BE2C (cell line): ENCODE measurements around the gene MTOR.

ENCODE experiments used
- DNase-seq: peaks from one replicate; pipeline ENCODE4 v3.0.0-alpha.2; 2020
- H3K27me3 ChIP-seq: fragments of 250-450 bp; sonication (Bioruptor Pico); 2 replicates; pipeline ENCODE4 v1.5.1; 2020; ENCODE audit warnings: mild to moderate bottlenecking
- H3K36me3 ChIP-seq: fragments of 250-450 bp; sonication (Bioruptor Pico); 2 replicates; pipeline ENCODE4 v1.5.1; 2020; ENCODE audit warnings: mild to moderate bottlenecking
- H3K4me1 ChIP-seq: fragments of 250-450 bp; sonication (Bioruptor Pico); 2 replicates; pipeline ENCODE4 v1.5.1; 2020
- H3K4me3 ChIP-seq: 2 replicates; pipeline ENCODE4 v1.5.1; 2011; ENCODE audit warnings: low read depth, low read length
- H3K9me3 ChIP-seq: fragments of 250-450 bp; sonication (Bioruptor Pico); 2 replicates; pipeline ENCODE4 v1.5.1; 2020
- CTCF ChIP-seq: IDR thresholded peaks from 2 replicates; pipeline ENCODE4 v1.5.1; 2012; ENCODE audit warnings: mild to moderate bottlenecking, low read depth, low read length

MTOR gene

DNA sequence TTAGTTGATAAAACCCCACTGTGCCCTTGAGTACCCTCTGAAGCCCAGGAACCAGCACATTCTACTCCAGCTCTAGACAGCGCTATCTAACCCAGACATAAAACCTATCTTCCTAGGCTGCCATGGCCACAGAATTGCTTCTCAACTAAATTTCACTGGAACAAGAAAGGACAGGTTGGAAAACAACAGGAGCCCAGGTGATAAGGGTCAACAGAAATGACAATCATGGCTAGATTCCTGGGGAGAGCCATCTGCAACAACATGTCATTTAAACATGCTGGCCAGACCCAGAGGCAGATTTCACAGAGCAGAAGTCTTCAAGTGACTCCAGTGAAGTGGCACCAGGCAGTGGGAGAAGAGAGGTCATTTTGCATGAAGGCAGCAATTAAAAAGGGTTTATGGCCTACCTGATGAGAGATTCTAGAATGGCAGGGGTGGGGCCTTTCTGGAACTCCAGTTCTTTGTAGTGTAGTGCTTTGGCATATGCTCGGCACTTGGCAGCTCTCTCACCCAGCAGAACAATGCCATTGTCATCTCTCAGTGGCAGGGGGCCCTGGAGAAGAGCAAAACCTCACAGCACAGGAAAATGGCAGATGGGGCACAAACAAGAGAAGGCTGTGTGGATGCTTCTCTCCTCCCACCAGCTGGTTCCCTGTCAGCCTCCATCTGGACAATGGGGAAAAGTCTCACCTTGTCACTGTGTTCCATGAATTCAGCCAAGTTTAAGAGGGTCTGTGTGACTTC, 63.3 kb downstream of the MTOR start:
- no peaks in the 10 kb centered on the region for H3K4me1 ChIP-seq
- DNase-seq, result no peak
- peaks cover 6% of the 10 kb centered on the region; the same call in 1 of the 2 replicates for H3K36me3 ChIP-seq
- TF ChIP-seq CTCF, result no peak
- no peak overlapping the region for H3K4me3 ChIP-seq
- H3K27me3 ChIP-seq, result no peaks in the 10 kb centered on the region
- H3K9me3 ChIP-seq, result no peaks in the 10 kb centered on the region

- Histone ChIP-seq H3K9me3 (no peaks in the 10 kb centered on the region), H3K36me3 (peaks cover 6% of the 10 kb centered on the region; the same call in 1 of the 2 replicates), H3K27me3 (no peaks in the 10 kb centered on the region), H3K4me3 (no peak overlapping the region), H3K4me1 (no peaks in the 10 kb centered on the region)
- no peak for DNase-seq
- no peak for TF ChIP-seq CTCF
Observed at GRCh38 chr1:11198257-11198656, 64.1 kb downstream of the MTOR start.

GRCh38 chr1:11197359-11197758, 65.0 kb downstream of the MTOR start:
- Histone ChIP-seq H3K4me1 (no peaks in the 10 kb centered on the region), H3K27me3 (no peaks in the 10 kb centered on the region), H3K4me3 (no peak overlapping the region), H3K9me3 (no peaks in the 10 kb centered on the region), H3K36me3 (peaks cover 6% of the 10 kb centered on the region; the same call in 1 of the 2 replicates)
- DNase-seq, result no peak
- no peak for TF ChIP-seq CTCF

DNA sequence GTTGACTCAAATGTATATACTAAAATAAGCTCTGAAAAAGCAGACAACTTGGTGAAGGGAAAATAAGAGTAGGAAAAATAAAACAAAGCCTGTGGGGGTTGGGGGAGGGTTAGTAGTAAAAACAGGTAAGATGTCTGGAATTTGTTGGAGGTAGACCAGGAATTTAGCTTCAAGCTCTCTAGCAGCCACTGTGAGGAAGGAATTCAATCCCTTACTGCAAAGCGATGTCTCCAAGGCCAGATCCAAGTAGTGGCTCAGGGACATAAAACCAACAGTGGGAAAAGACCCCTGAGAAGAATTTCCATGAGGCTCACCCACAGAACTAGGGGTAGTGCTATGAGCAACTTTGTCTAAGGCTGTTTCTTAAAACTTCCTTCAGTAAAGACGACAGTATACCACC, 65.4 kb downstream of the MTOR start:
- TF ChIP-seq CTCF, result no peak
- H3K4me3 ChIP-seq, result no peak overlapping the region
- H3K36me3 ChIP-seq, result peaks cover 6% of the 10 kb centered on the region; the same call in 1 of the 2 replicates
- H3K4me1 ChIP-seq, result no peaks in the 10 kb centered on the region
- H3K27me3 ChIP-seq, result no peaks in the 10 kb centered on the region
- no peaks in the 10 kb centered on the region for H3K9me3 ChIP-seq
- no peak for DNase-seq

DNA sequence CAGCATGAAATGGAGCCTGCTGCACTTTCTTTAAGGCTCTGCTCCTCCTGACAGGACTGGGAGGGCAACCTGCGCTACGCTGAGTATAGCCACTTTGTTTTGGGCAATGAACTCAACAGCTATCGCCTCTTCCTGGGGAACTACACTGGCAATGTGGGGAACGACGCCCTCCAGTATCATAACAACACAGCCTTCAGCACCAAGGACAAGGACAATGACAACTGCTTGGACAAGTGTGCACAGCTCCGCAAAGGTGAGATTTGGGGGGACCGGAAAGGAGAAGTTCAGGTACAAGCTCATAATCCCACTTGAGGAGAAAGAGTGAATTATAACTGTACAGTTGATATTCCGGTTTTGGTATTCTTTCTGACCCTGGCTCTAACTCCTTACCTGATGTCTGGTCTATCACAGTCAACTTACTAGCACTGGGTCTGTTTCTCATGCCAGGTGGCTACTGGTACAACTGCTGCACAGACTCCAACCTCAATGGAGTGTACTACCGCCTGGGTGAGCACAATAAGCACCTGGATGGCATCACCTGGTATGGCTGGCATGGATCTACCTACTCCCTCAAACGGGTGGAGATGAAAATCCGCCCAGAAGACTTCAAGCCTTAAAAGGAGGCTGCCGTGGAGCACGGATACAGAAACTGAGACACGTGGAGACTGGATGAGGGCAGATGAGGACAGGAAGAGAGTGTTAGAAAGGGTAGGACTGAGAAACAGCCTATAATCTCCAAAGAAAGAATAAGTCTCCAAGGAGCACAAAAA, 67.8 kb downstream of the MTOR start:
- TF ChIP-seq CTCF, result no peak
- Histone ChIP-seq H3K36me3 (peaks cover 6% of the 10 kb centered on the region; the same call in 1 of the 2 replicates), H3K27me3 (no peaks in the 10 kb centered on the region), H3K9me3 (no peaks in the 10 kb centered on the region), H3K4me1 (no peaks in the 10 kb centered on the region), H3K4me3 (no peak overlapping the region)
- no peak for DNase-seq

- Histone ChIP-seq H3K4me1 (no peaks in the 10 kb centered on the region), H3K9me3 (no peaks in the 10 kb centered on the region), H3K27me3 (no peaks in the 10 kb centered on the region), H3K36me3 (peaks cover 3% of the 10 kb centered on the region; the same call in 1 of the 2 replicates), H3K4me3 (no peak overlapping the region)
- TF ChIP-seq CTCF, result no peak
- no peak for DNase-seq
Observed at GRCh38 chr1:11193376-11193775, 69.0 kb downstream of the MTOR start.
